Heart left ventricle (tissue), 16 donors: ENCODE results near the gene RFPL4AL1. TPM values are rescaled to one million over a fixed set of nuclear protein-coding genes. Genes with fewer than 3 reads are reported as not detected.

Source experiments
- ATAC-seq, 4 donors: fragments of 200-7000 bp; cut with Tn5 transposase; one replicate each; pipeline ENCODE4 v1.9.1; 2020 to 2022; ENCODE audit warnings: moderate library complexity in 4 of 4, mild to moderate bottlenecking in 3 of 4, moderate number of reproducible peaks in 1 of 4
- DNase-seq, 5 donors: peaks; one replicate each; pipeline ENCODE4 v3.0.0-alpha.2; 2020
- H3K27ac ChIP-seq, 12 donors: fragments of 200-600 bp; sonication (generic) in 4 of 12; one replicate each; pipeline versions ENCODE4 v1.5.0 to v1.8.0; 2016 to 2022; ENCODE audit warnings: mild to moderate bottlenecking in 2 of 12
- H3K27me3 ChIP-seq, 9 donors: fragments of 200-600 bp; sonication (generic) in 2 of 9; one replicate each; pipeline versions ENCODE4 v1.5.1 to v1.8.0; 2016 to 2022; ENCODE audit warnings: mild to moderate bottlenecking in 3 of 9
- H3K36me3 ChIP-seq, 9 donors: fragments of 200-600 bp; sonication (generic) in 2 of 9; one replicate each; pipeline versions ENCODE4 v1.5.0 to v1.8.0; 2018 to 2022; ENCODE audit warnings: mild to moderate bottlenecking in 2 of 9
- H3K4me1 ChIP-seq, 12 donors: fragments of 200-600 bp; sonication (generic) in 4 of 12; one replicate each; pipeline versions ENCODE4 v1.5.0 to v1.8.0; 2016 to 2022; ENCODE audit warnings: mild to moderate bottlenecking in 3 of 12
- H3K4me3 ChIP-seq, 12 donors: fragments of 200-600 bp; sonication (generic) in 4 of 12; one replicate each; pipeline versions ENCODE4 v1.5.0 to v1.8.0; 2017 to 2022; ENCODE audit warnings: mild to moderate bottlenecking in 9 of 12, moderate library complexity in 4 of 12
- H3K9me3 ChIP-seq, 12 donors: fragments of 200-600 bp; sonication (generic) in 4 of 12; one replicate each; pipeline versions ENCODE4 v1.5.0 to v1.8.0; 2016 to 2022; ENCODE audit warnings: mild to moderate bottlenecking in 1 of 12
- CTCF ChIP-seq, 12 donors: fragments of 200-600 bp; sonication (generic) in 4 of 12; IDR thresholded peaks; one replicate each; pipeline versions ENCODE4 v1.5.0 to v1.8.0; 2018 to 2022; ENCODE audit warnings: antibody characterized with exemption in 12 of 12, mild to moderate bottlenecking in 5 of 12
- POLR2A ChIP-seq, 2 donors: fragments of 450-650 bp; IDR thresholded peaks; one replicate each; pipeline ENCODE4 v1.6.1; 2017; ENCODE audit warnings: antibody characterized with exemption in 2 of 2, mild to moderate bottlenecking in 2 of 2, moderate library complexity in 2 of 2
- WGBS, 4 donors: extraction: QIAGEN DNeasy Blood & Tissue Kit in 2 of 4; methylation state at CpG; one replicate each; pipeline versions ENCODE4 v1.1.5 to v1.1.7; 2013 to 2018; 5-methylcytosine and 5-hydroxymethylcytosine counted together
- intact Hi-C, 10 donors: fragments of 100-400 bp; cut with DNase I; formaldehyde crosslinking; loops; one replicate each; pipeline versions ENCODE4 v1.11.1 to v1.14.2; 2022
- polyA plus RNA-seq, 2 donors: library from polyadenylated mRNA; stranded (reverse); fragments of 200-250 nt; gene quantifications; one replicate each; pipeline ENCODE4 v1.2.3, GENCODE V29; 2013
- total RNA-seq, 9 donors: library from RNA; depleted of rRNA in 2 of 9; stranded (reverse); fragments of >200 nt in 2 of 9; fragmentation: NEBNext Ultra II Directional in 3 of 9; extraction: Animal tissue kit (Norgen Biotek cat#: 25700) in 3 of 9; gene quantifications; one replicate each; pipeline versions ENCODE4 v1.1.0 to v1.2.4, GENCODE V29; 2016 to 2023
- donor health status: ischemic (EF 13 %, LVEDD 7.1; RV severe dilation, severe dysfunction).
- donor health status: healthy with polysubstance abuse.
- donor health status: DM: no; HTN: yes; CAD: no.
- donor health status: DM: no; HTN: no; CAD: no.
- donor health status: ischemic (EF 25% LVEDD 6.9; RV normal size, moderate dysfunction).
- donor health status: ischemic (EF 25% LVEDD 5.7; RV mildly dilated, moderate dysfunction).
- donor health status: healthy.
- donor health status: DM: yes; HTN: yes; CAD: no.
- donor health status: ischemic (EF 35%, LVEDD 5.7; RV mildly dilated, moderate dysfunction).
- donor health status: nonischemic (EF 11% LVEDD 7.7; RV severe dilation, severe dysfunction).
- donor health status: DM: yes; HTN: yes; CAD: no.
- donor health status: PGD.
- donor health status: ischemic (EF 29% LVEDD 5.4; RV normal size, mild dysfunction).
- donor health status: nonischemic (EF 23%, LVEDD 6.1; RV moderate dilation, normal function).

Gene RFPL4AL1
- total and polyA plus RNA-seq, 11 donors: not detected

DNA sequence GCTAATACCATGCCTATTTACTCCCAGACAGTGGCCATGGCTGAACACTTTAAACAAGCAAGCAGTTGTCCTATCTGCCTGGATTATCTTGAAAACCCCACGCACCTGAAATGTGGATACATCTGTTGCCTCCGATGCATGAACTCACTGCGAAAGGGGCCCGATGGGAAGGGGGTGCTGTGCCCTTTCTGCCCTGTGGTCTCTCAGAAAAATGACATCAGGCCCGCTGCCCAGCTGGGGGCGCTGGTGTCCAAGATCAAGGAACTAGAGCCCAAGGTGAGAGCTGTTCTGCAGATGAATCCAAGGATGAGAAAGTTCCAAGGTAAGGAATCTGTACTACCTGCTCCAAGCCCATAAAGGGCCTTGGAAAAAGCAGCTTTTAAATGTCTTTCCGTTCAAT, 8.6 kb downstream of the RFPL4AL1 start:
- 27 to 39% (median 31%) methylated on average over 7 of the region's 7 CpGs for WGBS, 4 donors
- peaks cover 0 to 26% (median 4%) of the 10 kb centered on the region in 9 donors for H3K27me3 ChIP-seq

GRCh38 chr19:55778331-55778730, 9.4 kb downstream of the RFPL4AL1 start:
- no peak for TF ChIP-seq CTCF (IDR thresholded peaks at IDR 0.05)
- TF ChIP-seq POLR2A (IDR thresholded peaks at IDR 0.05): no peak
- ATAC-seq: no peak
- intact Hi-C loops: no loop called here
- no peaks in the 10 kb centered on the region for H3K36me3 ChIP-seq
- H3K27me3 ChIP-seq: peaks cover 0 to 26% (median 5%) of the 10 kb centered on the region in 9 donors
- H3K4me1 ChIP-seq: no peaks in the 10 kb centered on the region
- DNase-seq: no peak
- WGBS, 4 donors: 78 to 86% (median 81%) methylated on average over 10 to 16 of the region's 16 CpGs
- no peak overlapping the region for H3K4me3 ChIP-seq
- H3K27ac ChIP-seq: no peak overlapping the region
- no peaks in the 10 kb centered on the region for H3K9me3 ChIP-seq

More for the DNA sequence above, 8.6 kb downstream of the RFPL4AL1 start:
- H3K27ac ChIP-seq: no peak overlapping the region
- DNase-seq (no peak), ATAC-seq (no peak)
- H3K4me1 ChIP-seq: no peaks in the 10 kb centered on the region
- TF ChIP-seq CTCF (IDR thresholded peaks at IDR 0.05) (no peak), POLR2A (IDR thresholded peaks at IDR 0.05) (no peak)
- intact Hi-C loops: no loop called here
- H3K4me3 ChIP-seq: no peak overlapping the region
- no peaks in the 10 kb centered on the region for H3K9me3 ChIP-seq
- no peaks in the 10 kb centered on the region for H3K36me3 ChIP-seq

- TF ChIP-seq POLR2A (IDR thresholded peaks at IDR 0.05): no peak
- no peak for TF ChIP-seq CTCF (IDR thresholded peaks at IDR 0.05)
- no peaks in the 10 kb centered on the region for H3K9me3 ChIP-seq
- H3K4me1 ChIP-seq: no peaks in the 10 kb centered on the region
- 70 to 85% (median 82%) methylated on average over 5 of the region's 5 CpGs for WGBS, 4 donors
- H3K27me3 ChIP-seq: peaks cover 0 to 24% (median 6%) of the 10 kb centered on the region in 9 donors
- H3K4me3 ChIP-seq: no peak overlapping the region
- intact Hi-C loops: no loop called here
- ATAC-seq: no peak
- DNase-seq: no peak
- no peak overlapping the region for H3K27ac ChIP-seq
- H3K36me3 ChIP-seq: no peaks in the 10 kb centered on the region
These were observed 12.2 kb downstream of the RFPL4AL1 start for GRCh38 chr19:55781112-55781511.

GRCh38 chr19:55795021-55795420, 26.1 kb downstream of the RFPL4AL1 start:
- Histone ChIP-seq H3K9me3 (no peaks in the 10 kb centered on the region), H3K4me1 (no peaks in the 10 kb centered on the region), H3K27me3 (peaks cover 0 to 20% (median 0%) of the 10 kb centered on the region in 9 donors), H3K36me3 (no peaks in the 10 kb centered on the region), H3K27ac (no peak overlapping the region), H3K4me3 (no peak overlapping the region)
- DNase-seq (no peak), ATAC-seq (no peak)
- TF ChIP-seq POLR2A (IDR thresholded peaks at IDR 0.05) (no peak), CTCF (IDR thresholded peaks at IDR 0.05) (no peak)
- intact Hi-C loops: no loop called here
- 87 to 90% (median 88%) methylated on average over 11 of the region's 11 CpGs for WGBS, 4 donors
